Retinal pigment epithelial cell (primary cell): ENCODE measurements around the gene TIPARP.

Experiments used
- DNase-seq: peaks from one replicate; pipeline ENCODE4 v3.0.0-alpha.2; 2010; ENCODE audit warnings: low read depth
- H3K4me3 ChIP-seq: 2 replicates; pipeline ENCODE4 v1.5.1; 2011; ENCODE audit warnings: mild to moderate bottlenecking, low read length, control low read depth, moderate library complexity
- CTCF ChIP-seq: conservative IDR thresholded peaks from 2 replicates; pipeline ENCODE4 v1.5.1; 2011; ENCODE audit warnings: low read depth, low read length, control low read depth, inconsistent platforms

The TIPARP gene

GRCh38 chr3:156674046-156674910, at the start of gene TIPARP:
TIPARP (plus strand) TSS chr3:156674590; CDS start chr3:156677698, 3,108 bp downstream.
- TF ChIP-seq CTCF = peak; percentile 60
- DNase-seq = peak; percentile 89
- H3K4me3 ChIP-seq = peak within 1 kb of the TSS; percentile 88

GRCh38 chr3:156626104-156626503, 48.3 kb upstream of the TIPARP start:
- peak; percentile 82 for DNase-seq
- H3K4me3 ChIP-seq = no peak overlapping the region
- no peak for TF ChIP-seq CTCF

GRCh38 chr3:156627946-156628569, 46.3 kb upstream of the TIPARP start:
- H3K4me3 ChIP-seq = no peak overlapping the region
- TF ChIP-seq CTCF = no peak
- no peak for DNase-seq

GRCh38 chr3:156628836-156629618, 45.4 kb upstream of the TIPARP start:
- no peak for TF ChIP-seq CTCF
- no peak for DNase-seq
- H3K4me3 ChIP-seq = no peak overlapping the region

GRCh38 chr3:156630081-156630772, 44.2 kb upstream of the TIPARP start:
- H3K4me3 ChIP-seq = no peak overlapping the region
- TF ChIP-seq CTCF = no peak
- no peak for DNase-seq

GRCh38 chr3:156630773-156631093, 43.7 kb upstream of the TIPARP start:
- no peak for TF ChIP-seq CTCF
- DNase-seq = no peak
- no peak overlapping the region for H3K4me3 ChIP-seq
